Measurements from ENCODE around the gene MRPL10. TPM values are rescaled to one million over a fixed set of nuclear protein-coding genes. Genes with fewer than 3 reads are reported as not detected.

The MRPL10 gene
- total RNA-seq, 6 experiments from 2014 or later, result 14.4 to 26.1 (median 16.3) TPM

DNA sequence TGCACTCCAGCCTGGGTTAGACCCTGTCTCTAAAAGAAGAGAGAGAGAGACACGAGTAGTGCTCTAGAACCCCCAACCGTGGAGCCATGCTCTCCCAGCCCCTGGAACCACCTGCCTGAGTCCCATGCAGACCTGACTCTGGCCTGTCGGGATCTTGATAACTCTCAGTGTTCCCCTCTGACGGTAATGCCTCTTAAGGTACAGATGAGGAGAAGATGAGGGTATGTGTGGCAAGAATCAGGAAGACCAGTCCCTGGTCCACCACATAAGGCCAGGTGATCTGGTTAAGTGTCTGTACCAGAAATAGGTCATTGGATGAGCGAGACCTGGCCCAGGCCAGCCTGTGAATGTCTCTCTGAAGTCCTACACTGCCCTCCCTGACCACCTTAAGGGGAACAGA, 28.1 kb downstream of the MRPL10 start:
- Histone ChIP-seq H3K36me3 (no peaks in the 10 kb centered on the region), H3K4me3 (no peak overlapping the region), H3K4me1 (no peaks in the 10 kb centered on the region), H3K27me3 (no peaks in the 10 kb centered on the region), H3K9me3 (no peaks in the 10 kb centered on the region), H3K27ac (no peak overlapping the region)
- TF ChIP-seq, protein P1, sequence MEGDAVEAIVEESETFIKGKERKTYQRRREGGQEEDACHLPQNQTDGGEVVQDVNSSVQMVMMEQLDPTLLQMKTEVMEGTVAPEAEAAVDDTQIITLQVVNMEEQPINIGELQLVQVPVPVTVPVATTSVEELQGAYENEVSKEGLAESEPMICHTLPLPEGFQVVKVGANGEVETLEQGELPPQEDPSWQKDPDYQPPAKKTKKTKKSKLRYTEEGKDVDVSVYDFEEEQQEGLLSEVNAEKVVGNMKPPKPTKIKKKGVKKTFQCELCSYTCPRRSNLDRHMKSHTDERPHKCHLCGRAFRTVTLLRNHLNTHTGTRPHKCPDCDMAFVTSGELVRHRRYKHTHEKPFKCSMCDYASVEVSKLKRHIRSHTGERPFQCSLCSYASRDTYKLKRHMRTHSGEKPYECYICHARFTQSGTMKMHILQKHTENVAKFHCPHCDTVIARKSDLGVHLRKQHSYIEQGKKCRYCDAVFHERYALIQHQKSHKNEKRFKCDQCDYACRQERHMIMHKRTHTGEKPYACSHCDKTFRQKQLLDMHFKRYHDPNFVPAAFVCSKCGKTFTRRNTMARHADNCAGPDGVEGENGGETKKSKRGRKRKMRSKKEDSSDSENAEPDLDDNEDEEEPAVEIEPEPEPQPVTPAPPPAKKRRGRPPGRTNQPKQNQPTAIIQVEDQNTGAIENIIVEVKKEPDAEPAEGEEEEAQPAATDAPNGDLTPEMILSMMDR (IDR thresholded peaks at IDR 0.05), result no peak
- no peak for TF ChIP-seq POLR2A (IDR thresholded peaks at IDR 0.05)
- ATAC-seq (no peak), DNase-seq (peak in 1 of 3 donors; percentile 5)
- WGBS (ENCODE audit: insufficient coverage, low coverage, low lambda C conversion rate, missing lambda C conversion rate), result 39% methylated on average over 3 of the region's 5 CpGs
- intact Hi-C loops (cut with DNase I), result loop anchor here in 1 of 2 donors (10.0 kb wide), 1 partner anchor 98 kb away; no protein-coding TSS in a partner anchor

DNA sequence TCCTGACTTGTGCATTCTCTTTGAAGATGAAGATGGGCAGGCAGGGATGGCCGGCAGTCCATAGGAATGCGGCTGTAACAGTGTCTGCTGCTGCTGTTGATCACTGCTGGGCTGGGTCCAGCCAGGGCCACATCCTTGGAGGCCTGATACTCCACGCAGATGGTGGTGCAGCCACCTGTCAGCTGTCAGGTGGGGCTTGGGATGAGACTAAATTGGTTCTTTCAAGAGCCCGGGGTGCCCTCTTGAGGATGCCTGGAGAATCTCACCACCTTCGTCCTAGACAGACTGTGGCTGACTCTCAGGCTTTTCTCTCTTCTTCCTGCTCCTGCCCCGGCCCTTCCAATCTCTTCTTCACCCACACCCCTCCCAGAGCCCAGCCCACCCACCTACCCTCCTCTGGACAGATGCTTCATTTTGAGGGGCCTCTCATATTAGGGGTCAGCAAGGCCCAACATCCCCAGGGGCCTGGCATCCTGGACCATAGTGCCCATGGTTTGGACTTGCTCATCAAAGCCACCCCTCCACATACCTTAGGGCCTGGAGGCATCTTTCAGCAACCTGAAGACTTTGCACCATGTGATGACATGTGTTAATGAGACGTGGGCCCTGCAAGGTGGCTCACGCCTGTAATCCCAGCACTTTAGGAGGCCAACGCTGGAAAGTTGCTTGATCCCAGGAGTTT, 28.9 kb downstream of the MRPL10 start:
- no peaks in the 10 kb centered on the region for H3K36me3 ChIP-seq
- ATAC-seq, result peak; percentile 79 to 89 (median 85)
- H3K27me3 ChIP-seq, result no peaks in the 10 kb centered on the region
- DNase-seq, result peak in 1 of 3 donors; percentile 50
- TF ChIP-seq, protein P1 (IDR thresholded peaks at IDR 0.05), result peak; percentile 41 to 61 (median 54)
- TF ChIP-seq POLR2A (IDR thresholded peaks at IDR 0.05), result no peak
- intact Hi-C loops (cut with DNase I), result loop anchor here in 1 of 2 donors (10.0 kb wide), 1 partner anchor 98 kb away; no protein-coding TSS in a partner anchor
- H3K4me3 ChIP-seq, result no peak overlapping the region
- H3K9me3 ChIP-seq, result no peaks in the 10 kb centered on the region
- H3K4me1 ChIP-seq, result no peaks in the 10 kb centered on the region
- no peak overlapping the region for H3K27ac ChIP-seq
- 12% methylated on average over 5 of the region's 9 CpGs for WGBS (ENCODE audit: insufficient coverage, low coverage, low lambda C conversion rate, missing lambda C conversion rate)

DNA sequence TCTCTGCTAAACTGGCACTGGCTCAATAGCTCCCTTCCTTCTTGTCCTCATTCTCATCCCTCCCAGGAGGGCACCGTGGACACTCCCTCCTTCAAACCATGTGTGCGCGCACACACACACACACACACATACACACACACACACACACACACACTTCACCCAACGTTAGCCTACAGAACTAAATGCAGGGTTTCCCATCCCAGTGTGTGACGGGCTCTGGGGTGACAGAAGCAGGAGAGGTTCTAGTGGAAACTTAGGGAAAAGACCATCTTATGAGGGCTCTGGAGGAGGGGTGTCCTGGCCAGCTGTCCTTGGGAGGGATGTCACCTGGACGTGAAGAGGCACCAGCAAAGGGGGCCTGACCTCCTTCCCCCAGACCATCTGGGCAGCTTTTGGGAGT, 29.4 kb downstream of the MRPL10 start:
- no peaks in the 10 kb centered on the region for H3K36me3 ChIP-seq
- WGBS (ENCODE audit: insufficient coverage, low coverage, low lambda C conversion rate, missing lambda C conversion rate), result 27% methylated on average over 5 of the region's 6 CpGs
- TF ChIP-seq, protein P1 (IDR thresholded peaks at IDR 0.05), result no peak
- TF ChIP-seq POLR2A (IDR thresholded peaks at IDR 0.05), result no peak
- H3K4me1 ChIP-seq, result no peaks in the 10 kb centered on the region
- H3K9me3 ChIP-seq, result no peaks in the 10 kb centered on the region
- no peaks in the 10 kb centered on the region for H3K27me3 ChIP-seq
- DNase-seq, result peak in 1 of 3 donors; percentile 39
- no peak overlapping the region for H3K27ac ChIP-seq
- intact Hi-C loops (cut with DNase I), result loop anchor here in 1 of 2 donors (10.0 kb wide), 1 partner anchor 97 kb away; no protein-coding TSS in a partner anchor
- no peak for ATAC-seq
- H3K4me3 ChIP-seq, result no peak overlapping the region

DNA sequence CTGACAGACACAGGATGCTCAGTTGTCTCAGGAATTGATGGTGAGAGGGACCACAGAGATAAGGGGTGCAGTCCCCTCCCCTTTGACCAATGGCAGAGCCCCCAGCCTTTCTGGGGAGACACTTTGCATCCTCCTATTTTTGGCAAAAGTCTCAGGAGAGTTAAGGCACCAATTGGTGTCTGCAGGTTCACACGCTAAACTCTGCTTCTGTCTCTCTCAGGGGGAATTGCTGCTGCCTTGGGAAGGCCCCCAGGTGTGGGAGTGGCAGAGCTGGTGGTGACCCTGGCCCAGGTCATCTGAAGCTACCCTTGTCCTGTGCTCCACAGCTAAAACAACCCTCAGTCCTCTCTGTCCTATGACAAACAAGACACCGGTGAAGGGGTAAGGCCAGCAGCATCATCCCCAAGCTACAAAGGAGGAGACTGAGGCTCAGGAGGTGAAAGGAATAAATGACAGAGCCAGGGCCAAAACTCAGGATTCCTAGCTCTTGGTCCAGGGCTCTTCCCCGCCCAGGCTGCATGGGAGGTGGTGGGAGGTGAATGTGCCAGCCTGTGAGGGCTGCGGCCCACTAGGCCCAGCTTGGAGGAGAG, 30.1 kb downstream of the MRPL10 start:
- H3K4me1 ChIP-seq, result no peaks in the 10 kb centered on the region
- DNase-seq (no peak), ATAC-seq (no peak)
- no peaks in the 10 kb centered on the region for H3K9me3 ChIP-seq
- no peaks in the 10 kb centered on the region for H3K27me3 ChIP-seq
- no peak overlapping the region for H3K27ac ChIP-seq
- H3K36me3 ChIP-seq, result no peaks in the 10 kb centered on the region
- TF ChIP-seq, protein P1 (IDR thresholded peaks at IDR 0.05), result no peak
- no peak for TF ChIP-seq POLR2A (IDR thresholded peaks at IDR 0.05)
- intact Hi-C loops (cut with DNase I), result loop anchor here in 1 of 2 donors (10.0 kb wide), 1 partner anchor 96 kb away; no protein-coding TSS in a partner anchor
- 70% methylated on average over 2 of the region's 4 CpGs for WGBS (ENCODE audit: insufficient coverage, low coverage, low lambda C conversion rate, missing lambda C conversion rate)
- no peak overlapping the region for H3K4me3 ChIP-seq

All from right lobe of liver (tissue), 6 donors.